Fibroblast of lung (primary cell): ENCODE results near the gene AZI2. TPM values are rescaled to one million over a fixed set of nuclear protein-coding genes. Genes with fewer than 3 reads are reported as not detected.
A peak's percentile ranks its signal among the peaks of the same experiment; 100 is the strongest.

ENCODE experiments used
- DNase-seq, 2 donors: peaks; one replicate each; pipeline versions ENCODE4 v3.0.0 to v3.0.0-alpha.2; 2010; ENCODE audit warnings: low read depth in 2 of 2
- H2AFZ ChIP-seq: 2 replicates; pipeline ENCODE4 v1.5.1; 2012; ENCODE audit warnings: low read length, control low read depth, inconsistent platforms
- H3K27ac ChIP-seq: 2 replicates; pipeline ENCODE4 v1.5.1; 2011; ENCODE audit warnings: low read length, control low read depth; ENCODE audit not compliant: insufficient read depth
- H3K27me3 ChIP-seq: 2 replicates; pipeline ENCODE4 v1.5.1; 2011; ENCODE audit warnings: mild to moderate bottlenecking, low read length; ENCODE audit not compliant: control insufficient read depth, insufficient read depth
- H3K36me3 ChIP-seq: 2 replicates; pipeline ENCODE4 v1.5.1; 2011; ENCODE audit warnings: low read length; ENCODE audit not compliant: control insufficient read depth, insufficient read depth
- H3K4me1 ChIP-seq: 2 replicates; pipeline ENCODE4 v1.5.1; 2011; ENCODE audit warnings: low read length; ENCODE audit not compliant: control insufficient read depth, insufficient read depth; ENCODE audit errors: extremely low read depth
- H3K4me2 ChIP-seq: 2 replicates; pipeline ENCODE4 v1.5.1; 2011; ENCODE audit warnings: low read length, control low read depth; ENCODE audit not compliant: insufficient read depth; ENCODE audit errors: extremely low read depth
- H3K4me3 ChIP-seq, 4 experiments: fragments of 200-600 bp in 1 of 4; sonication (generic) in 1 of 4; replicated peaks in 1 of 4; 2 replicates each; pipeline ENCODE4 v1.5.1; 2011 to 2016; ENCODE audit warnings: low read length in 4 of 4, low read depth in 3 of 4, mild to moderate bottlenecking in 3 of 4, control low read depth in 2 of 4, inconsistent platforms in 1 of 4, mixed read lengths in 1 of 4; ENCODE audit not compliant: insufficient read depth in 1 of 4; ENCODE audit errors: control extremely low read depth in 1 of 4
- H3K79me2 ChIP-seq: 2 replicates; pipeline ENCODE4 v1.5.1; 2012; ENCODE audit warnings: mild to moderate bottlenecking, low read length, inconsistent platforms; ENCODE audit not compliant: control insufficient read depth, insufficient read depth
- H3K9ac ChIP-seq: 2 replicates; pipeline ENCODE4 v1.5.1; 2011; ENCODE audit warnings: mild to moderate bottlenecking, low read length, control low read depth; ENCODE audit not compliant: insufficient read depth
- H3K9me3 ChIP-seq: 2 replicates; pipeline ENCODE4 v1.5.1; 2012; ENCODE audit warnings: low read depth, low read length; ENCODE audit not compliant: control insufficient read depth, insufficient read depth
- H4K20me1 ChIP-seq: 2 replicates; pipeline ENCODE4 v1.5.1; 2011; ENCODE audit warnings: low read length; ENCODE audit not compliant: control insufficient read depth, insufficient read depth; ENCODE audit errors: extremely low read depth
- CTCF ChIP-seq, 2 donors: IDR thresholded peaks in 1 of 2; conservative IDR thresholded peaks in 1 of 2; 1 replicate in 1 of 2; 2 replicates in 1 of 2; pipeline ENCODE4 v1.5.1; 2011 to 2012; ENCODE audit warnings: low read length in 2 of 2, control low read depth in 1 of 2, inconsistent platforms in 1 of 2, low read depth in 1 of 2, mild to moderate bottlenecking in 1 of 2
- EZH2 ChIP-seq: IDR thresholded peaks from 2 replicates; pipeline ENCODE4 v1.5.1; 2012; ENCODE audit warnings: low read length, control low read depth, mild to moderate bottlenecking; ENCODE audit errors: missing control alignments
- polyA plus RNA-seq, 2 donors: library from polyadenylated mRNA; depleted of rRNA in 1 of 2; stranded (reverse) in 1 of 2; unstranded in 1 of 2; fragments of >200 nt; gene quantifications; 2 replicates each; pipeline ENCODE4 v1.2.1, GENCODE V29; 2011 to 2012; ENCODE audit warnings: missing spikeins in 1 of 2
- total RNA-seq: library from RNA; depleted of rRNA; stranded (reverse); fragments of >200 nt; gene quantifications from 2 replicates; pipeline ENCODE4 v1.2.1, GENCODE V29; 2014

The AZI2 gene
- total and polyA plus RNA-seq, 2 donors (not counting 1 experiment from before 2014, with no cell fraction given): 183 to 202 TPM

DNA sequence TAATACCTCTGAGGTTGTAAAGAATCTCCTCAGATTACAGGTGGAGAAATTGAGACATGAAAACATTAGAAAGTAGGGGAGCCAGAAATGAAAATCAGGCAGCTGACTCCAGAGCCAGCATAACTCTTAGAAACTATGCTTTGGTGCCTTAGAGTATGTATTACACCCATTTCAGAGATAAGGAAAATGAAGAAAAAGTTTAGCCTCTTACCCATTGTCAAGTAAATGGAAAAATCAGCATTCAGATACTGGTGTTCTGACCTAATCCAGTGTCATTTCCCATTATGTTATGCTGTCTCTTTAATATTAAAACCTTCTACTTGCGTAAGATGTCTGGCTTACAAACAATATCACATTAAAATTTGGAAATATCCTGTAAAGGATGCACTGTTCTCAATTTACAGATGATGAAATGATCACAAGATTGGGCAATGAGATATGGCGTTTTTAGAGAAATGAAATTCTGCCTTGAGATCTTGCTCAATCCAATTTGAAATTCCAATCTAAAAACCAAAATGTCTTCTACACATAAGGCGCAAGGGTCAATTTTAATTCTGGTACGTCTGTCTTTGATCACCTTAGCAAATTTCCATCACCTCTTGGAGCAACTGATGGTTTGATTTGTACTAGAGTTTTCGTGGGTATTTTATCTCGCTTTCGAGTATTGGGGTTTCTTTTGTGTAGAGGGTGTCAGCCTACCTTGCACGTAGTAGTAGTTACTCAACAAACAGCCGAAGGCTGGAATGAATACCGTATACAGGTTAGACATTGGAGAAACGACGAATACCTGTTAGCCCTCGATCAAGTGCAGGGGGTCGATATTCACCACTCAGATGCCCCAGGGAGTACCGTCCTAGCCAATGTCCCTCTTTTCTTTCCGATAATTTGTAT, 1.0 kb downstream of the AZI2 start:
- H3K27ac ChIP-seq: peak overlapping the region; percentile 99
- peak overlapping the region; percentile 97 for H3K9ac ChIP-seq
- peak overlapping the region; percentile 28 for H2AFZ ChIP-seq
- peaks cover 5% of the 10 kb centered on the region for H3K4me1 ChIP-seq
- peak overlapping the region; percentile 79 to 99 (median 90) for H3K4me3 ChIP-seq
- no peaks in the 10 kb centered on the region for H3K27me3 ChIP-seq
- no peaks in the 10 kb centered on the region for H4K20me1 ChIP-seq
- H3K79me2 ChIP-seq: peaks cover 39% of the 10 kb centered on the region
- H3K9me3 ChIP-seq: no peaks in the 10 kb centered on the region
- H3K4me2 ChIP-seq: peak overlapping the region; percentile 75
- TF ChIP-seq CTCF (conservative IDR thresholded peaks at IDR 0.05 in 1 of 2, IDR thresholded peaks at IDR 0.05 in 1 of 2; ENCODE audit: low read depth in 1 of 2, low read length in 2 of 2): no peak
- no peak for TF ChIP-seq EZH2
- no peaks in the 10 kb centered on the region for H3K36me3 ChIP-seq
- peak; percentile 4 to 94 for DNase-seq

GRCh38 chr3:28345690-28346089, 2.9 kb downstream of the AZI2 start:
- TF ChIP-seq CTCF (conservative IDR thresholded peaks at IDR 0.05 in 1 of 2, IDR thresholded peaks at IDR 0.05 in 1 of 2; ENCODE audit: low read depth in 1 of 2, low read length in 2 of 2): no peak
- H3K4me3 ChIP-seq: peak overlapping the region in 2 of 4 experiments; percentile 79 to 99
- no peaks in the 10 kb centered on the region for H4K20me1 ChIP-seq
- DNase-seq: no peak
- H3K4me2 ChIP-seq: peak overlapping the region; percentile 18
- no peak overlapping the region for H3K9ac ChIP-seq
- H3K9me3 ChIP-seq: no peaks in the 10 kb centered on the region
- H2AFZ ChIP-seq: no peak overlapping the region
- H3K79me2 ChIP-seq: peaks cover 42% of the 10 kb centered on the region
- no peak overlapping the region for H3K27ac ChIP-seq
- H3K36me3 ChIP-seq: no peaks in the 10 kb centered on the region
- no peaks in the 10 kb centered on the region for H3K27me3 ChIP-seq
- peaks cover 5% of the 10 kb centered on the region for H3K4me1 ChIP-seq

DNA sequence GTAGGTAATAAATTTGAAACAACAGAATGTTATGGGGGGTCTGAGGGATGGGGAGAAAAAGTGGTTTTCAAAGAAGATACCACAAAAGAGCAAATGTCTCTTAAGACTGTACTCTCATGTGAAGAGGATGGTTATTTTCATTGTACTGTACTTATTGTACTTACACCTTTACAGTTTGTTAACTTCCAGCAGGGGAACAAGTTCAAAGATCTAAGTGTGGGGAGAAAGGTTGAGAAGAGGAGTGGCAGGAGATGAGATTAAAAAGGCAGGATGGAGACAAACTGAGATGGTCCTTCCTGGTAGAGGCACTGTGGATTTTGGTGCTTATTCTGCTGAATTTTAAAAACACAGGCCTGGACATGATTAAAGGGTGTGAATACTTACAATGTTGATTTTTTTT, 5.5 kb downstream of the AZI2 start:
- H3K9ac ChIP-seq: no peak overlapping the region
- peak overlapping the region; percentile 12 for H2AFZ ChIP-seq
- no peaks in the 10 kb centered on the region for H3K9me3 ChIP-seq
- TF ChIP-seq EZH2 (no peak), CTCF (conservative IDR thresholded peaks at IDR 0.05 in 1 of 2, IDR thresholded peaks at IDR 0.05 in 1 of 2; ENCODE audit: low read depth in 1 of 2, low read length in 2 of 2) (no peak)
- peak overlapping the region; percentile 30 for H3K4me2 ChIP-seq
- no peaks in the 10 kb centered on the region for H3K36me3 ChIP-seq
- H3K4me1 ChIP-seq: peaks cover 5% of the 10 kb centered on the region
- no peaks in the 10 kb centered on the region for H4K20me1 ChIP-seq
- H3K79me2 ChIP-seq: peaks cover 41% of the 10 kb centered on the region
- DNase-seq: no peak
- H3K27ac ChIP-seq: peak overlapping the region; percentile 7
- H3K4me3 ChIP-seq: peak overlapping the region in 3 of 4 experiments; percentile 4 to 62 (median 43)
- H3K27me3 ChIP-seq: no peaks in the 10 kb centered on the region
